Astrocyte (in vitro differentiated cells and primary cell): ENCODE measurements around the gene SSBP1.

ENCODE experiments used
- EZH2 ChIP-seq: IDR thresholded peaks from 2 replicates; pipeline ENCODE4 v1.6.1; 2012; ENCODE audit warnings: mild to moderate bottlenecking, low read length, inconsistent platforms; ENCODE audit not compliant: insufficient read depth
- TF ChIP-seq, protein P1 (sequence below): IDR thresholded peaks from 2 replicates; pipeline ENCODE4 v1.5.1; 2011; ENCODE audit warnings: low read depth, mild to moderate bottlenecking, inconsistent platforms, low read length, moderate library complexity; ENCODE audit not compliant: insufficient read depth

GRCh38 chr7:141792526-141792925 lies 54.4 kb downstream of the SSBP1 start:
- TF ChIP-seq, protein P1, sequence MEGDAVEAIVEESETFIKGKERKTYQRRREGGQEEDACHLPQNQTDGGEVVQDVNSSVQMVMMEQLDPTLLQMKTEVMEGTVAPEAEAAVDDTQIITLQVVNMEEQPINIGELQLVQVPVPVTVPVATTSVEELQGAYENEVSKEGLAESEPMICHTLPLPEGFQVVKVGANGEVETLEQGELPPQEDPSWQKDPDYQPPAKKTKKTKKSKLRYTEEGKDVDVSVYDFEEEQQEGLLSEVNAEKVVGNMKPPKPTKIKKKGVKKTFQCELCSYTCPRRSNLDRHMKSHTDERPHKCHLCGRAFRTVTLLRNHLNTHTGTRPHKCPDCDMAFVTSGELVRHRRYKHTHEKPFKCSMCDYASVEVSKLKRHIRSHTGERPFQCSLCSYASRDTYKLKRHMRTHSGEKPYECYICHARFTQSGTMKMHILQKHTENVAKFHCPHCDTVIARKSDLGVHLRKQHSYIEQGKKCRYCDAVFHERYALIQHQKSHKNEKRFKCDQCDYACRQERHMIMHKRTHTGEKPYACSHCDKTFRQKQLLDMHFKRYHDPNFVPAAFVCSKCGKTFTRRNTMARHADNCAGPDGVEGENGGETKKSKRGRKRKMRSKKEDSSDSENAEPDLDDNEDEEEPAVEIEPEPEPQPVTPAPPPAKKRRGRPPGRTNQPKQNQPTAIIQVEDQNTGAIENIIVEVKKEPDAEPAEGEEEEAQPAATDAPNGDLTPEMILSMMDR: no peak
- no peak for TF ChIP-seq EZH2
